ENCODE results near the gene ALOXE3.

Gene ALOXE3

DNA sequence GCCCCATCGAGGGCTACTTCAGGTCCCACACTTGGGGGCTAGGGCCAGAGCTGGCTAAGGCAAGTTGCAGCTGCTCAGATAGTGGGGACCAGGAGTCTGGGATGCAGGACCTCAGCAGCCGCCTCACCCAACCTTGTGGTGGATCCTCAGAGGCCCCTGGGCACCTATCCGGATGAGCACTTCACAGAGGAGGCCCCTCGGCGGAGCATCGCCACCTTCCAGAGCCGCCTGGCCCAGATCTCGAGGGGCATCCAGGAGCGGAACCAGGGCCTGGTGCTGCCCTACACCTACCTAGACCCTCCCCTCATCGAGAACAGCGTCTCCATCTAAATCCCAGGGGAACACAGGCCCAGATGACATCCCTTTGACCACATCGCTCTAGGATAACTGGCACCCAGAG lies 70.1 kb downstream of the ALOXE3 start:
- DNase-seq (ENCODE audit: low spot score), result no peak

DNA sequence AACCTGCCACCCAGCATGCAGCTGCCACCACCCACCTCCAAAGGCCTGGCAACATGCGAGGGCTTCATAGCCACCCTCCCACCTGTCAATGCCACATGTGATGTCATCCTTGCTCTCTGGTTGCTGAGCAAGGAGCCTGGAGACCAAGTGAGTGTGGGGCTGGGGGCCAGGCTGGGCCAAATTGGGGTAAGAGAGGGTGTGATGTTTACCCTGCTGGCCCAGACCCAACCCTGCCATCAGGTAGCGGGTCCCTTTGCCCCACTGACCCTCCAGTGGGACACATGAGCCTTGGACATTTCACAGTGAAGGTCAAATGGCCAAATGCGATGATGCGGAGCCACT lies 70.6 kb downstream of the ALOXE3 start:
- no peak for DNase-seq (ENCODE audit: low spot score)

DNA sequence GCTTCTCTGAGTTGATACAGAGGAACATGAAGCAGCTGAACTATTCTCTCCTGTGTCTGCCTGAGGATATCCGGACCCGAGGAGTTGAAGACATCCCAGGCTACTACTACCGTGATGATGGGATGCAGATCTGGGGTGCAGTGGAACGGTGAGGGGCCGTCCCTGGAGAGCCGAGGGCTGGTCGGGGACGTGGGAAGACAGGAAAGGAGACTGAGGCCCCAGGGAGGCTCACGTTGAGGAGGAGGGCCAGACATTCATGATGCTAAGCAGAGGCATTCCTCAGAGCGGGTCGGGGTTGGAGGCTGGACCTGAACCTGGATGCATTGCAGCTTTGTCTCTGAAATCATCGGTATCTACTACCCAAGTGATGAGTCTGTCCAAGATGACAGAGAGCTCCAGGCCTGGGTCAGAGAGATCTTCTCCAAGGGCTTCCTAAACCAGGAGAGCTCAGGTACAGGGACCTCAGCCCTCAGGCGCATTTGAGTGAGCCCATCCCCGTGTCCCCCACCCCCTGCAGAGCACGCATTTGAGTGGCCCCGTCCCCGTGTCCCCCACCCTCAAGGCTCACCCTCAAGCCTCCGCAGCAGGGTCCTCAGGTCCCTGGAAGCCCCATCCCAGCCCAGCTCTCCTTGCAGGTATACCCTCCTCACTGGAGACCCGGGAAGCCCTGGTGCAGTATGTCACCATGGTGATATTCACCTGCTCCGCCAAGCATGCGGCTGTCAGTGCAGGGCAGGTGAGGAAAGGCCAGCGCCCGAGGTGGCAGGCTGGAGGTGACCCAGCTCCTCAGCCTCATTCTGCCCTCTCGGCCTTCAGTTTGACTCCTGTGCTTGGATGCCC lies 71.2 kb downstream of the ALOXE3 start:
- no peak for DNase-seq (ENCODE audit: low spot score)

DNA sequence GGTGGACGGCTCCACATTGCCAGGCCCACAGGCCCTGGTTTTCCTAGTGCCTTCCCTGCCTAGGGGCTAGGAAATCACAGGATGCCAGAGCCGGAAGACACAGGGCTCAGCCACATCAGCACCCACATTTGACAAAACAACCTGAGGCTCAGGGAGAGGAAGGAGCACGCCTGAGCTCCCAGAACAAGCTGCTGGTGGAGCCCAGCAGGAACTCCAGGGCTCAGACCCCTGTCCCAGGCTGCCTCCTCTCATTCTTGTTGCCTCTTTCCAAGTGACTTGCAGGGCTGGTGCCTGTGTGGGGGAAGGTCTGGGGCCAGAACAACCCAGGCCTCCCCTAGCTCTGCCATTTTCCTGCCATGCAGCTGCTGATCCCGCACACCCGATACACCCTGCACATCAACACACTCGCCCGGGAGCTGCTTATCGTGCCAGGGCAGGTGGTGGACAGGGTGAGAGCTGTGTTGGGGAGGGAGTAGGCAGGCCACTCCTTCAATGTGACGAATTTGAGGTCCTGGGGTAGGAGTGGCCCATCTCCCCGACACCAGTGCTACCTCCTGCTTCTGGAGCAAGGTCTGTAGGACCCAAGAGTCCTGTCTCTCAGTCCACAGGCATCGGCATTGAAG lies 71.9 kb downstream of the ALOXE3 start:
- no peak for DNase-seq (ENCODE audit: low spot score)

Data from LoVo (cell line).